HG02943 (cell line): Measurements from ENCODE around the gene JADE2.

Experiments used
- ATAC-seq: cut with Tn5 transposase; IDR thresholded peaks from one replicate; pipeline ENCODE4 v1.9.1; 2021; ENCODE audit warnings: mild to moderate bottlenecking, low read depth, moderate library complexity; ENCODE audit not compliant: unreplicated experiment

Gene JADE2

GRCh38 chr5:134565791-134566740, 40.6 kb downstream of the JADE2 start:
- no peak for ATAC-seq

GRCh38 chr5:134566741-134567221, 41.3 kb downstream of the JADE2 start:
- ATAC-seq, result no peak

GRCh38 chr5:134567641-134568336, 42.3 kb downstream of the JADE2 start:
- ATAC-seq, result no peak

- ATAC-seq, result no peak
These were observed 42.8 kb downstream of the JADE2 start for GRCh38 chr5:134568337-134568700.

- no peak for ATAC-seq
These were observed 43.6 kb downstream of the JADE2 start for GRCh38 chr5:134568761-134569695.

GRCh38 chr5:134569758-134570364, 44.4 kb downstream of the JADE2 start:
- no peak for ATAC-seq

GRCh38 chr5:134570365-134570758, 44.9 kb downstream of the JADE2 start:
- no peak for ATAC-seq

- no peak for ATAC-seq
These were observed 45.4 kb downstream of the JADE2 start for GRCh38 chr5:134570886-134571285.

GRCh38 chr5:134571693-134572405, 46.4 kb downstream of the JADE2 start:
- ATAC-seq, result no peak

- no peak for ATAC-seq
These were observed 47.3 kb downstream of the JADE2 start for GRCh38 chr5:134572811-134573210.

GRCh38 chr5:134574521-134574920, 49.1 kb downstream of the JADE2 start:
- ATAC-seq, result no peak

- ATAC-seq, result no peak
These were observed 49.8 kb downstream of the JADE2 start for GRCh38 chr5:134575316-134575715.

GRCh38 chr5:134576386-134577021, 51.0 kb downstream of the JADE2 start:
- ATAC-seq, result no peak

GRCh38 chr5:134577022-134577795, 51.7 kb downstream of the JADE2 start:
- ATAC-seq, result no peak

GRCh38 chr5:134577796-134578577, 52.5 kb downstream of the JADE2 start:
- ATAC-seq, result no peak

- ATAC-seq, result no peak
These were observed 53.3 kb downstream of the JADE2 start for GRCh38 chr5:134578578-134579283.

GRCh38 chr5:134579284-134579771, 53.9 kb downstream of the JADE2 start:
- no peak for ATAC-seq
